GM12801 (cell line): ENCODE results near the gene DYNLRB1.

Experiments used
- CTCF ChIP-seq: IDR thresholded peaks from one replicate; pipeline ENCODE4 v1.5.1; 2011; ENCODE audit warnings: control low read depth; ENCODE audit not compliant: insufficient read length; ENCODE audit errors: extremely low read depth

DYNLRB1 gene

GRCh38 chr20:34575271-34575670 is 59.0 kb downstream of the DYNLRB1 start:
- no peak for TF ChIP-seq CTCF

- TF ChIP-seq CTCF, result no peak
These were observed 59.5 kb downstream of the DYNLRB1 start for GRCh38 chr20:34575756-34576155.

GRCh38 chr20:34577061-34577460 is 60.8 kb downstream of the DYNLRB1 start:
- TF ChIP-seq CTCF, result no peak

- no peak for TF ChIP-seq CTCF
These were observed 61.8 kb downstream of the DYNLRB1 start for GRCh38 chr20:34578025-34578424.

GRCh38 chr20:34578521-34578920 is 62.3 kb downstream of the DYNLRB1 start:
- no peak for TF ChIP-seq CTCF

GRCh38 chr20:34579191-34579978 is 63.2 kb downstream of the DYNLRB1 start:
- TF ChIP-seq CTCF, result no peak

- no peak for TF ChIP-seq CTCF
These were observed 64.0 kb downstream of the DYNLRB1 start for GRCh38 chr20:34579979-34580940.
